CD4-positive, alpha-beta T cell treated with Interferon alpha-2 for 1 hour (primary cell): ENCODE measurements around the gene CLIC6.
A peak's percentile ranks its signal among the peaks of the same experiment; 100 is the strongest.
"Not testable (repeated sequence)": the region's sequence is repeated elsewhere in the genome, so short reads cannot be mapped to it uniquely, and the experiment has no call there.

Experiments
- DNase-seq, 2 donors: peaks; one replicate each; pipeline ENCODE4 v3.0.0-alpha.2; 2020 to 2022

Gene CLIC6

DNA sequence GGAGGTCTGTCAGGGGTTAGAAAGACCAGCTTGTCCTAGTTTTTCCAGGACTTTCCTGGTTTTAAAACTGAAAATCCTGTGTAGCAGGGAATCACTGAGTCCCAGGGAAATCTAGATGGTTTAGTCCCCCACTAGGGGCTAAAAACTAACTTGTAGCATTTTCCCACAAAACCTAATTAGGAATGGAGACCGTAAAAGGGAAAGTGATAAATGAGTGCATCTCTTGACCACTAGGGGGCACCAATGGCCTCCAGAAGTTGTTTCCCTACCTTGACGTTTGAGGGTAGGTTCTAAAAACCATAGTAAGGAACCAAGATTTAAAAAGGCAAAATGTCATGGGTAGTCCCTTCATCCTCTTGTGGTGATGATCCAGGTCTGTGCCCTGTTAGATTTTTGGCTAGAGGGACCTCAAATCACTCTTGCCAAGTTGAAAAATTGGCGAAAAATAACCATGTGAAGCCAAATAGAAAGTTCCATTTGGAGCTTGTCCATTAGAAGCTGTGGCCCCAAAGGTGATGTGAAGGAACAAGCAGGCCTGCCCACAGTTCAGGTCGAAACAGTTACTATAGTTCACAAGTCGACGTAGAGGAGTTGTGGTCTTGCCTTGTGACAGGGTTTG, 24.5 kb downstream of the CLIC6 start:
- peak; percentile 28 to 53 for DNase-seq

DNA sequence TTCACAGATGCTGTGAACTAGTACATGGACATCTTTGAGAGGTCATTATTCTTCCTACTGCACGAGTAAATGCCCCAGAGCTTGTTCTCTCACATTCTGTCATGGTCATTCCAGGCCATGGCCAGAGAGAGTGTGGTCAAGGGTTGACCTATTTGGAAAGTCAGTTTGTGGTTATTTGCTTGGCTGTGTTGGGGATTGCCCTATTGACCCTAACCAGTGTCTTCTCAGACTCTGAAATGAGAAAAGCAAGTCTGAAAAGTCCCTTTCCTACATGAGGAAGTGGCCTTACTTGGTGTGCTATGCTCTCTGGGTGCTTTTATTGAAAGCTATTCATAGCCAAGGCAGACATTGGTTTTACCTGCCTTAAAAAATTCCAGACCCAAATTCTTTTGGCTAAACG, 26.6 kb downstream of the CLIC6 start:
- no peak for DNase-seq

DNA sequence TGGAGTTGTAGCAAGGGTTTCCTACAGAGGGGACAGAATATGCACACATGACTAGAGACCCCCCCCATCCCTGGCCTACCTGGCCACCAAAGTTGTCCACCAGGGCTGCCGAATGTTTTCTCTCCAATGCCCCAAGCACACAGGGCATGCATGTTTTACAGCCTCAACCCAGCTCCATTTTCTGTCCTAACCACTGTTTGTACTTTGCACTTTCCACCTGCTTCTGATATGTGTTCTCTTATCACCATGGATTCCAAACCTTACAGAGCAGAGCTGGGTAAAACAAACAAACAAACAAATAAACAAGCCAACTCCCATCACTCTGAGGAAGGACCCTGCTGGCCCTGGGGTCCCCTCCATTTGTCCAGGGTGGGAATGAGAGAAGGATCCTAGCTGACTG, 27.3 kb downstream of the CLIC6 start:
- no peak for DNase-seq

DNA sequence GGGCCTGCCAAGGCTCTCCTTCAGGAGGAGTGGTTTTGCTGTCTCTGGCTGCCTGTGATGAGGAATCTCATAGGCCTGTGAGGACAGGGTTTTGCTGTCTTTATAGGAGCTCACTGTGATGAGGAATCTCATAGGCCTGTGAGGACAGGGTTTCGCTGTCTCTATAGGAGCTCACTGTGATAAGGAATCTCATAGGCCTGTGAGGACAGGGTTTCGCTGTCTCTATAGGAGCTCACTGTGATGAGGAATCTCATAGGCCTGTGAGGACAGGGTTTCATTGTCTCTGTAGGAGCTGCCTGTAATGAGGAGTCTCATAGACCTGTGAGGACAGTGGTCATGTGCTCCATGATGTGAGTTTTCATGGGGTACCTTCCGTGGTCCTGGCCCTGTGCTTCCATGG, 29.0 kb downstream of the CLIC6 start:
- DNase-seq: no peak

DNA sequence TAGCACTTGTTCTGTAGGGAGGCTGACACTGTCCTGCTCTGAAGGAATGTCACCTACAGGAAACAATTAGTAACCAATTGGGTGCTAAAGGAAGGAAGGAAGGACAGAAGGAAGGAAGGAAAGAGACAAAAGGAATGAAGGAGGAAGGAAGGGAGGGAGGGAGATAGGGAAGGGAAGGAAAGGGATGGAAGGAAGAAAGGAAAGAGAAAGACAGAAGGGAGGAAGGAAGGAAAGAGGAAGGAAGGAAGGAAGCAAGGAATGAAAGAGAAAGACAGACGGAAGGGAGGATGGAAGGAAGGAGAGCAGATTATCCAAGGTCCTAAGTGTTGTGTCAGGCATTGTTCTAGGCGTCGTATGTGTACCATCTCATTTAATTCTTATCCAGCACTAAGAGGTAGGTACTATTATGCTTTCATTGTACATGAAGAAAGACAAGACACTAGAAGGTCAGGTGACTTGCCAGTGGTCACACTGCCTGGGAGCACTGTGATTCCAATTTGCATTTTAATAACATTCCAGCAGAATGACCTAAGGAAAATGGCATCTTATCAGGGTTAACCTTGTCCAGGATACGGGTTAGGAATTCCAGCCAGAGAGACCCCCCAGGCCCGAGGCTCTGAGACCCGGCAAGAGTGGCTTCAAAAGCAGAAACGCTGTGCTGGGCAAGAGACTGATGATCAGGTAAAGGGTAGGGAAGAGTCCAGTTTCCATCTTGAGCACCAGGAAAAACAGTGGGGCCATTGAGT, 29.6 kb downstream of the CLIC6 start:
- no peak for DNase-seq

DNA sequence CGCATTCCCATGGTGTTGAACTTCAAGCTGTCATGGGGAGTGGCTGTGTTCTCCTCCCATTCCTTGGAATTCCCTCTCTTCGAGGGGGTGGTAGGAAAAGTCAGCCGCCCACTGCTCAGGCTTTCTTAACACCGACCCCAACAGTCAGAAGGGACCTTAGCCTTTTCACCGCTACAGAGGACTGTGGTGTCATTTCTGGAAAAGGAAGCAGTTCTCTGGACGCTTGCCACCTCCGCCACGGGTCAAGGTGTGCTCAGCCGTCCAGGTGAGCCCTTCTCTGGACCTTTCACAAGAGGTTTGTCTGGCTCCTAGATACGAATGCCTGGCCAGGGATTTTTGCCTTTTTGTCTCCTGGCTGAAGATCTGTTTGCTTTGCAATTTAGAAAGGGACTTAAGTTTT, 31.8 kb downstream of the CLIC6 start:
- no peak for DNase-seq

- no peak for DNase-seq
Observed at GRCh38 chr21:34701726-34702125, 32.9 kb downstream of the CLIC6 start.

DNA sequence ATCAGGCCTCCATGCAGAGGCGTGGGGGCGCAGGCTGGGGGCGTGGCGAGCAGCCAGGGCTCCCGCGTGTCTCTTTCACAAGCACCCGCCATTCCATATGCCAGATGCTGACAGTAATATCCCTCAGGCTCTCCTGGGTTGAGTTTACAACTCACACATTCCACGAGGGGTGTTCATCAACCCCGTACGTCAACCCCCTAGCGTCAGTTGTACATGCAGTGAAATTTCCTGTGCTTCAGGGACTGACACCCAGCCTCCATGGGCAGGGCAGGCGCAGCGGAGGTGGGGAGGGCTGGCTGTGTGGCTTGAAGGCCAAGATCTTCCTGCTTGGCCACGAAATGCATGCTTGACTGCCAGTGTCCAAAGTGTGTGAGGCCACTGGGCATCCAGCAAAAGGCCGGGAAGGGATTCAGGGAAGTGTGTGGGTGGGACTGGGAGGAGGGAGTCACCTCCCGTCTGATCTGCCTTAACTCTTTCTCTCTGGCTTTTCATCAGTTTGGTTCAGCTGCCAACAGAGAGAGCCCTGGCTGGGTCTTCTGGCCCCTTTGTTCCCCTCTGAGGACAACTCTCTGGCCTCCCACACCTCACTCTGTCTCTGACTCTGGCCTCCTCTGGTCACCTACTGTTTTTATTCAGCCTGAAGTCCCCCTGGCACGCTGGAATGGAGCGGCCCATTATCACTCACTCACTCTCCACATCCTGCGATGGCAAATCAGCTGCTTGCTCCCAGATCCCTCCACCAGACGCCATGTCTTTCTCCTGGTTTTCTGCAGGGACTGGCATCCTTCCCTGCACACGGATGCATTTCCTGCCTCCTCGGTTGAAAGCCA, 33.8 kb downstream of the CLIC6 start:
- DNase-seq: no peak

DNA sequence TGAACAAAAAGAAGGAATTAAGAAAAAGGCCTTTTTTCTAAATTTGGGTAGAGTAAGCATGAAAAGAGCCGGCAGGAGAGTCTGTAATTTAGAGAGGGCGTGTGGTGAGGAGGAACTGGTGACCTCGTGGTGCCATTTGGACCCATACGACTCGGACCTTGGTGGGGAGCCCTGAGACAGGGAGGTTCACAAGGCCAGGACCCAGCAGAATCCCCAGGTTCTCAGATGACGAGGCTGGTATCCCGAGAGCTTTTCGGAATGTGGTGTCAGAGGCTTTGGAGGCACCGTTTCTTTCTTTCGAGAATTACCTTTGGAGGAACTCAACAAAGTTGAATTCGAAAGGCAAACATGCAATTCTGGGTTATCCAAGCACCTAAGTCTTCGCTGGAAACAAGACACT, 34.8 kb downstream of the CLIC6 start:
- DNase-seq: no peak

DNA sequence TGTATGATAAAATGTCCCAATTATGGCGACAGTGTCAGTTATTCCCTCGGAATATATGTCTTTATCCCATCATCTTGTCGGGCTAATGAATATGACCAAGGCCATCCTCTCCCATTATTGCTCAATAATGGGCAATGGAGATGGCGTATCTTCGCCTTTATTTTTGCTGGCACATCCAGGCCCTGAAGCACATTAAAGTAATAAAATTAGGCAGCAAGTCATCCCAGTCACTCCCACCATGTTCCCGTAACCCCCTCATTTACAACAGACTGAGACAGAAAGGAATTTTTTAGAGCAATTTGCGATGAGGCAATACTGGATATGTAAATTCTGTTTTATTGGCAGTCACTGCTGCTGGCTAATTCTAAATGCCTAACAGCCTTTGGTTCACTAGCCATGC, 35.3 kb downstream of the CLIC6 start:
- DNase-seq: no peak

GRCh38 chr21:34705011-34705410, 36.2 kb downstream of the CLIC6 start:
- DNase-seq: no peak

DNA sequence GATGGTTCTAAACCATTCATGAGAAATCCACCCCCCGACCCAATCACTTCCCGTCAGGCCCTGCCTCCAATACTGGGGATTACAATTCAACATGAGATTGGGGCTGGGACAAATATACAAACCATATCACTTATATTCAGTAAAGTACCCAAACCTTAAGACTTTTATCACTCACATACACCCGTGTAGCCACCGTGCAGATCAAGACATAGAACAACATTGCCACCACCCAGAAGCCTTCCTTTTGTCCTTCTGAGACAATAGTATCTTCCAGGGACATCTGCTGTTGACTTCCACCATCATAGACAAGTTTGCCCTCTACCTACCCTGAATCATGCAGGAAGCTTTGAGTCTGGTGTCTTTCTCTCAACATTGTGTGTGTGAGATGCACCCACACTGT, 37.5 kb downstream of the CLIC6 start:
- no peak for DNase-seq

DNA sequence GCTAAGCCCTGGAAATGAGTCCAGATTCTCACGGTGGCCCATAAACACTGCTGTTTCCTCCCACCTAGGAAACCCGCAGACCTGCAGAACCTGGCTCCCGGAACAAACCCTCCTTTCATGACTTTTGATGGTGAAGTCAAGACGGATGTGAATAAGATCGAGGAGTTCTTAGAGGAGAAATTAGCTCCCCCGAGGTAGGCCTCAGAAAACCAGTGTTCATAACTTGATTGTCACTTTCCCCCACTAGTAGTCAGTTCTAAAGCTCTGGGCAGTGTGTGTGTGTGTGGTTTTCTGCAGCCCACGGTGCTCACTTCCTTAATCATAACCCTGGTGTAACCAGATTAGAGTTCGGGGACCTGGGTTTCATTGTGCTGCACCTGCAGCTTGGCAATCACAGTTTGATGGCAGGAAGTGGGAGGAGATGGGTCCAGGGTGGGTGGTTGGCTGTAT, 39.1 kb downstream of the CLIC6 start:
- DNase-seq: peak in 1 of 2 donors; percentile 14

DNA sequence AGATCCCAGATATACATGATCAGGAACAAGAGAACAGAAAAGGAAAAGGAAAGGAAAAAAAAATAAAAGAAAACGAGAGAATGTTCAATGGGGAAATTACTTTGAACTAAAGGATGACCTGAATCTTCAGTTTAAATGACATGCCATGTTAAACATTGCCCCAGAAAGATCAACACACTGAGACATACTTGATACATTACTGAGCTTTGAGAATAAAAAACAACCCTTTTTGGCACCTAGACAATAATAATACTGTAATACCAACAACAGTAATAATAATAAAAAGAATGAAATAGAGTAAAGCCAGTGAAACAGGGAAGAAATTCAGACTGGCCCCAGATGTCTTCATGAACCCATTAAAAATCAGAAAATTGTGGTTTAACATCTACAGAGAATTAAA, 44.8 kb downstream of the CLIC6 start:
- no peak for DNase-seq

DNA sequence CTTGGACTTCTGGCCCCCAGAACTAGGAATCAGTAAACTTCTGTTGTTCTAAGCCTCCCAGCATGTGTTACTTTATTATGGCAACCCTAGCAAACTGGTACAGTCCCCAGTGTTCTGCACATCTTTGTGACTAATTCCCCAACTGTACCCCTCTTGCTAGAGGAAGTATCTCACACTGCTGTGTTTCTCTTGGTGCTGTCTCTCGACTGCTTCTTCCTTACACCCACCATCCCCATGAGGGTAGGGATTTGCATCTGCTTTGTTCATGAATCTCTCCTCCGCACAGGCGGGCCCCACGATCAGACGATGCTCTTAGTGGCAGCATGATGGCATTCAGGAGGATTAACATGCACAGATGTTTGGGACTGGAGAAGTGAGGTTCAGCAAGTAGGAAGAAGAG, 46.7 kb downstream of the CLIC6 start:
- DNase-seq: no peak

DNA sequence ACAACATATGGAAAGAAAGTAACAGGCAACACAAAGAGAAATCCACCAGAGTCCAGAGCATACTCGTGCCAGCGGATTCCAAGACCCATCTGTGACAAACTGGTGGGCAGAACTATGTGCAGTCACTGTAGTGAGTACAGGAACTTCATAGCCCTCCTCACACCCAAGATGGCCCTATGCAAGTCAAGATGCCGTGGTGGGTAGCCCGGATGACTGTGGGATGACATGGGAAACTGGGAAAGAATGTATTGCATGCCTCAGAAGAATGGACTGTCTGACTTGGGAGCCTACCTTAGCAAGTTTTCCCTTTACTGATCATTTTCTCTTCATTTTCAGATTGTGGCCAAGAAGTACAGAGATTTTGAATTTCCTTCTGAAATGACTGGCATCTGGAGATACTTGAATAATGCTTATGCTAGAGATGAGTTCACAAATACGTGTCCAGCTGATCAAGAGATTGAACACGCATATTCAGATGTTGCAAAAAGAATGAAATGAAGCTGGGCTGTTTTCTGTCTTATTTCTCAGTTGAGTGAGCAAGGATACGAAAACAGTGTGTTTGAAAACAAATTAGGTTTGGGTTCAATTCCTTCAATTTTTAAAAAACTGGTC, 47.3 kb downstream of the CLIC6 start:
- DNase-seq: no peak

DNA sequence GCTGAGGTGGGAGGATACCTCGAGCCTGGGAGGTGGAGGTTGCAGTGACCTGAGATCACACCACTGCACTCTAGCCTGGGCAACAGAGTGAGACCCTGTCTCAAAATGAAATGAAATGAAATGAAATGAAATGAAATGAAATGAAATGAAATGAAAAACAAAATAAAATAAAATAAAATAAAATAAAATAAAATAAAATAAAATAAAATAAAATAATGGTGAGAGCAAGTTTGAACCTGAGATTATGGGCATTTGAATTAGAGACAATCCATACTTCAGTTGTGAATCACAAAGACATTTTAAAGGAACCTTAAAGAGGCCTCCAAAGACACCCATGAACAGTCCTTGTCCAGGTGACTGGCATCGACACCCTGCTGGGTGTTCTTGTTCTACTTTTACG, 49.7 kb downstream of the CLIC6 start:
- DNase-seq: not testable (repeated sequence)

DNA sequence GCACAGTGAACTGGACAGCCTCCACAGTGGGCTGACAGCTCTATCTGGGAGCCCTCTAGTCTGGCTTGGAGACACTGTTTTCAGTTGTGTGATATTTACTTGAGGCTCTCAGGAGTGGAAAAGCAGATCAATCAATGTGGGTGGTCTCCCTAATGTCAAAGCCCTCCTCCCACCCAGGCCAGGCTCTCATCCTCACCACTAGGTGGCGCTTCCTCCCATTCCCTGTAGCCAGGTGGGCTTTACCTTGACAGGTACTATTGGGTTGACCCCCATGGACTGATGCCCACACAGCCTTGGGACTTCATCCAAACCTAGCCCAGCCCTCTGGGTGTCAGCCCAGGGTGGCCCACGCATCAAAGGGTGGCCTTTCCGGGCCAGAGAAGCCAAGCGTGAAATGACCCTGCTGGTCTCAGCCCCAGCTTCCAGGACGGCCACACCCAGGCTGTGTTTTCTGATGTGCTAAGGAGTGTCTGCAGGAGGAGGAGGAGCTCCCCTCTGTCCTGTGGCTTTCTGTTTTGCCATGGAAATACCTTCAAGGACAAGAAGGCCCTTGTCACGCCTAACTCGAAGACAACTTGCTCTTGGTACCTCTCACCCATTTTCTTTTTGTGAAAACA, 54.0 kb downstream of the CLIC6 start:
- DNase-seq: peak in 1 of 2 donors; percentile 29

DNA sequence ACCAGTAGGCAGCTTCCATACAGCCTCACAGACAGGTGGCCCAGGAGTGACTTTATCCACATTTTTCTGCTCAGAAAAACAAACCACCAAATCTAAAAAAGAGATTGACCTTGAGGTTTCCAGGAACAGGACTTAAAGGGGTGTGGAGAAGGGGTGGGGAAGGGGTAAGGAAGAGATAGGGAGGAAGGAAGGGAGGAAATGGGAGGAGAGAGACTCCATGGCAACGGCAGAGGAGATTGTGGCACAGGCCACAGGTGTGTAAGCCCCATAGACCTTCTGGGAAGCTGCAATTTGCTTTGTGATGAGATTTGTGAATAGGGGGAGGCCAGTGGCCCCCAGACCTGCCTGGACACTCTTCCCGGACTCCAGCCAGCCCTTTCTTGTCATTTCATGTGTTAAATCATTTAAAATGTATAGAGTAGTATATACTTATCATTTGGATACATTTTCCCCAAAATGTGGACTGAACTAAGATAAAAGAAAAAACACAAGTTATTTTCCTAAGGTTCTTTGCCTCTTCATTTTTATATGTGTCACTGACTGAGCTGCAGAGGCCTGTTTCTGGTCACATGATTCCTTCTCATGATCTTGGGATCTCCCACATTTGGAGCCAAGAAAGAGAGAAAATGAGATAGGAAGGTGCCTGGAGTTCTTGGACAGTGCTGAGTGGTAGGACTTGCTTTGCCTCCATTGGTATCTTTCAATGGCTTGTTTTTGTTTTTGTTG, 55.5 kb downstream of the CLIC6 start:
- no peak for DNase-seq

DNA sequence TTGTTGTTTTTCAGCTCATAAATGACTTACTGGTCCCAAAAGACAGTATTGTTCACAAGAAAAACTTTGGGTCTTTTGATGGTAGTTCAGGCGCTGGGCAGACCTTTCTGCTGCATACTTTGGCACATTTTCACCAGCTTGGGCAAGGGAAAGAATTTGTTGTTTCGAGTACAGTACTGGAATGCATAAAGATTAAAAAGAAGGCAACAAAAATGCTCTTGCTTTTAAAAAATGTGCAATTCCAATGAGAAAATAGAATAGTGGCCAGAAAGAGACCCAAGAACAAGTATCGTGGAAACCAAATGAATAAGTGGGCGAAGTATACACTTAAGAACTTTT, 56.0 kb downstream of the CLIC6 start:
- no peak for DNase-seq

DNA sequence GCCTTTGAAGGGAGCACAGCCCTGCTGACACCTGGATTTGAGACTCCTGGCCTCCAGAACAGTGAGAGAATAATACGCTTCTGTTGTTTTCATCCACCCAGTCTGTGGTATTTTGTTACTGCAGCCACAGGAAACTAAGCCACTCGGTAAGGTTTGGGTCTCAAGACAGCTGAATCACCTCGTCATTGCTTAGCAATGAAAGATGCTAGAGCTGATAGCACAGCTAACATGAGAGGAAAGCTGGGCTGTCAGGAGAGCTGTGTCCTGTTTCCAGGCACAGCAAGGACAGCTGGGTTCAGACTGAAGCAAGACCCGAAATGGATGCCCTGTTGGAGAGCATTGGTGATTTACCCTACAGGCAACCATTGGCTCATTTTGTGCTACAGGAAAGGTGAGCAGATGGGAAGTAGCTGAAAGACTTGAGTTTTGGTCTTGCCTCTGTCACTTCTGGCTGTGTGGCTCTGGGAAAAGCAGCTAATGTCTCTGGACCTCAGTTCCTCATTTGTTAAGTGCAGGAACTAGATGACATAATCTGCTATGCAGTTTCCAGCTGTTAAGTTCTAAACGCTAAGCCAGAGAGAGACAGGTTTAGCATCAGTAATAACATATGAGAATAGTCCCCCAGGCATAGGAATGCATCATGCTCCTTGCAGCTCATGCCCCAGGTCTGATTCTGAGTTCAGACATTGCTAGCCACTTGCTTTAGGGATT, 58.0 kb downstream of the CLIC6 start:
- DNase-seq: no peak

DNA sequence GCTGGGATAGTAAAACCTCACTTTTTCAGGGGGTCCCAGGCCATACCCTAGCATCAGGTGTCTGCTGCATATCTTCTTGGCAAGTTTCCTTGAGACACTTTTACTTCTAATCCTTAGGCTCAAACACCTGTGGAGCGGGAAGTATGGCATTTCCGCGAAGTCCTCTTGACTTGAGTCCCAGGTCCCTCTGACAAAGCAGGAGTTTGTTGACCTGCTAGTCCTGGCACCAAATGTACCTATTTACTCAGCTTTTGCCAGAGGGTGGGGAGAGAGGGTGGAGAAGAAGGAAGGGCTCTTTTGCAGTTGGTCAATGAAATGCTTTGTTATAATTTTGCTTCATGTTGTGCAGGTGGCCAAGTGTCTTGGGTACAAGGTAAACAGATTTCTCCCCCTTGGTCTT, 59.7 kb downstream of the CLIC6 start:
- no peak for DNase-seq
